Smooth muscle cell of the brain vasculature (primary cell): ENCODE data around the gene ZNF429.
"Not testable (repeated sequence)": the region's sequence is repeated elsewhere in the genome, so short reads cannot be mapped to it uniquely, and the experiment has no call there.

ENCODE experiments used
- DNase-seq: peaks from one replicate; pipeline ENCODE4 v3.0.0-alpha.2; 2012; ENCODE audit warnings: low read depth, low spot score

Gene ZNF429

GRCh38 chr19:21590867-21591266, 85.5 kb downstream of the ZNF429 start:
- DNase-seq, result no peak

GRCh38 chr19:21593008-21593481, 87.6 kb downstream of the ZNF429 start:
- DNase-seq, result no peak

- no peak for DNase-seq
These were observed 88.1 kb downstream of the ZNF429 start for GRCh38 chr19:21593502-21593901.

GRCh38 chr19:21593934-21594820, 88.8 kb downstream of the ZNF429 start:
- no peak for DNase-seq

GRCh38 chr19:21595185-21595584, 89.8 kb downstream of the ZNF429 start:
- DNase-seq, result no peak

- no peak for DNase-seq
These were observed 96.8 kb downstream of the ZNF429 start for GRCh38 chr19:21602082-21602658.

- not testable (repeated sequence) for DNase-seq
These were observed 97.4 kb downstream of the ZNF429 start for GRCh38 chr19:21602659-21603430.

- DNase-seq, result no peak
These were observed 98.2 kb downstream of the ZNF429 start for GRCh38 chr19:21603431-21604231.

GRCh38 chr19:21604351-21604926, 99.0 kb downstream of the ZNF429 start:
- DNase-seq, result peak; percentile 9
